ENCODE measurements around the gene HELZ. TPM values are rescaled to one million over a fixed set of nuclear protein-coding genes. Genes with fewer than 3 reads are reported as not detected.

HELZ gene
- total RNA-seq, 1 experiment from 2014 or later = 49.8 TPM

GRCh38 chr17:67124450-67125148 is 120.4 kb downstream of the HELZ start:
- Histone ChIP-seq H3K56ac (ENCODE audit: insufficient read length, low read depth, low read length) (no peak overlapping the region), H3K9ac (ENCODE audit: extremely low read depth, insufficient read length, low read length) (no peak overlapping the region), H3K27ac (ENCODE audit: insufficient read length, low read depth, low read length) (no peak overlapping the region), H3K4ac (ENCODE audit: low read depth, low read length) (no peak overlapping the region), H4K5ac (ENCODE audit: insufficient read length, low read depth, low read length) (no peak overlapping the region), H4K20me1 (ENCODE audit: control insufficient read depth, insufficient read depth, insufficient read length) (no peaks in the 10 kb centered on the region), H3K23me2 (ENCODE audit: insufficient read length, low read depth, low read length, poor library complexity, severe bottlenecking) (no peaks in the 10 kb centered on the region), H3K18ac (ENCODE audit: insufficient read length, low read depth, low read length) (no peak overlapping the region), H3K4me2 (ENCODE audit: insufficient read depth, insufficient read length, low read length) (no peak overlapping the region), H2BK20ac (ENCODE audit: low read depth, low read length, poor library complexity, severe bottlenecking) (no peak overlapping the region), H3K9me3 (ENCODE audit: control insufficient read depth, low read depth, low read length) (no peaks in the 10 kb centered on the region), H2BK15ac (ENCODE audit: low read depth, low read length) (no peak overlapping the region), H3K79me2 (ENCODE audit: insufficient read depth, low read length) (no peaks in the 10 kb centered on the region), H2AFZ (ENCODE audit: low read length) (no peak overlapping the region), H3K79me1 (ENCODE audit: insufficient read depth, low read depth, low read length, poor library complexity, severe bottlenecking) (no peaks in the 10 kb centered on the region), H4K91ac (ENCODE audit: insufficient read length, low read depth, low read length) (no peak overlapping the region), H2AK5ac (ENCODE audit: insufficient read length, low read length) (no peak overlapping the region), H3K23ac (ENCODE audit: insufficient read length, low read depth, low read length) (no peak overlapping the region), H3K27me3 (ENCODE audit: insufficient read depth, low read length) (no peaks in the 10 kb centered on the region), H2BK12ac (ENCODE audit: insufficient read length, low read depth, low read length) (no peak overlapping the region), H3T11ph (ENCODE audit: low read length) (no peak overlapping the region), H2BK120ac (ENCODE audit: low read depth, low read length, poor library complexity, severe bottlenecking) (no peak overlapping the region), H2BK5ac (ENCODE audit: insufficient read length, low read length) (no peak overlapping the region), H3K4me1 (ENCODE audit: insufficient read depth, low read length) (no peaks in the 10 kb centered on the region), H3K14ac (ENCODE audit: insufficient read depth, low read length) (no peak overlapping the region), H4K8ac (replicated peaks; ENCODE audit: insufficient read length, low read depth, low read length) (no peak overlapping the region)
- 0 out of 7 replicates have a peak overlapping the region, but pooled peaks of 1 of the 3 experiments have one; percentile 55 for H3K27ac Mint-ChIP-seq
- no CpG with 5 or more reads among the region's 4 CpGs for WGBS (ENCODE audit: extremely low coverage, insufficient read length, low lambda C conversion rate)
- H3K27me3 Mint-ChIP-seq (ENCODE audit: low read depth) = no peaks in the 10 kb centered on the region
- H3K9me3 Mint-ChIP-seq = no peaks in the 10 kb centered on the region
- H3K4me1 Mint-ChIP-seq = no peaks in the 10 kb centered on the region
- H3K36me3 Mint-ChIP-seq (ENCODE audit: insufficient read depth in 1 of 3, low read depth in 3 of 3) = peaks cover 10 to 27% (median 20%) of the 10 kb centered on the region in 3 experiments
- H3K4me3 Mint-ChIP-seq = no peak overlapping the region
- no peak for TF ChIP-seq CTCF (conservative IDR thresholded peaks at IDR 0.05)
- DNase-seq = no peak

Measured in H9 (cell line).